HG02885 (cell line): Measurements from ENCODE around the gene ST6GALNAC2.

Experiments
- ATAC-seq: cut with Tn5 transposase; IDR thresholded peaks from one replicate; pipeline ENCODE4 v1.9.1; 2021; ENCODE audit warnings: mild to moderate bottlenecking; ENCODE audit not compliant: unreplicated experiment, poor library complexity

Gene ST6GALNAC2

GRCh38 chr17:76601065-76601464 is 15.4 kb upstream of the ST6GALNAC2 start:
- no peak for ATAC-seq

GRCh38 chr17:76599694-76600460 is 14.2 kb upstream of the ST6GALNAC2 start:
- no peak for ATAC-seq

GRCh38 chr17:76598004-76598439 is 12.4 kb upstream of the ST6GALNAC2 start:
- ATAC-seq: no peak

DNA sequence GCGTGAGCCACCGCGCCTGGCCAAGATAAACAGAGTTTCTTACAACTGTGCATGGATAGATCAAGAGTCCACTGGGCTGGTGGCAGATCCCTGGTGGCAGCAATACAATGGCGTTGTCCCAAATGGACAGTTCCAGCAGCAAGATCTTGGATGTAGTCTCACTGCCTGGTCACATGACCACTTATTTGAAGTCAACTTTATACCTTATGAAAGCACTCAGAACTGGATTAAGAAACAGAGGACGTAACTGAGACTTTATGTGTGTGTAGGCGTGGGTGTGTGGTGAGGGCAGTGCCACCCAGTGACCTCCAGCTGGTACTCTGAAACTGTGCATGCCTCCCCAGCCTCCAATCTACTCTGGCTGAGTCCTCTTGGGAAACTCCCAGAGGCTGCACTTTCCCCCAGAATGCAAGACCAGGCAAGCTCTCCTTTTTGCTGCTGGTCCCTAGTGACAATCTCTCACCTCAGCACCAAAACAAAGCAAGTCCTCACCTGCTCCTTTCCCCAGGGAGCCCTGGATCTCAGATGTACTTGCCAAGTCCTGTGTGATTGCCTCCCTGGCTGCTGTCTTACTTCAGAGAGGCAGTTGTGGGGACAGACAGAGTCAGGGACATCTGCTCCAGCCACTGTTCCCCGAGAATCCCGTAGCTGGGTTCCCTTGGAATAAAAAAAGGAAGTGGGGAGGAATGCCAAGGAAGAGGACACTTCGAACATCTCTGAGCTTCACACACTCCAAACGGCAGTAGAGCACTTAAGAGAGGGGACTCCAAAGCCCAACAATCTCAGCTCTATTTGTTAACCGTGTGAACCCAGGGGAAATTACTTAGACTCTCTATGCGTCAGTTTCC is 11.7 kb upstream of the ST6GALNAC2 start:
- ATAC-seq: no peak

- no peak for ATAC-seq
These were observed 9.0 kb upstream of the ST6GALNAC2 start for GRCh38 chr17:76594690-76595089.

GRCh38 chr17:76593959-76594358 is 8.3 kb upstream of the ST6GALNAC2 start:
- ATAC-seq: no peak

GRCh38 chr17:76593384-76593826 is 7.7 kb upstream of the ST6GALNAC2 start:
- no peak for ATAC-seq

GRCh38 chr17:76588182-76588581 is 2.5 kb upstream of the ST6GALNAC2 start:
- ATAC-seq: no peak

- ATAC-seq: no peak
These were observed 1.3 kb upstream of the ST6GALNAC2 start for GRCh38 chr17:76586741-76587487.

GRCh38 chr17:76585033-76585648 is 519 bp downstream of the ST6GALNAC2 start:
- no peak for ATAC-seq

DNA sequence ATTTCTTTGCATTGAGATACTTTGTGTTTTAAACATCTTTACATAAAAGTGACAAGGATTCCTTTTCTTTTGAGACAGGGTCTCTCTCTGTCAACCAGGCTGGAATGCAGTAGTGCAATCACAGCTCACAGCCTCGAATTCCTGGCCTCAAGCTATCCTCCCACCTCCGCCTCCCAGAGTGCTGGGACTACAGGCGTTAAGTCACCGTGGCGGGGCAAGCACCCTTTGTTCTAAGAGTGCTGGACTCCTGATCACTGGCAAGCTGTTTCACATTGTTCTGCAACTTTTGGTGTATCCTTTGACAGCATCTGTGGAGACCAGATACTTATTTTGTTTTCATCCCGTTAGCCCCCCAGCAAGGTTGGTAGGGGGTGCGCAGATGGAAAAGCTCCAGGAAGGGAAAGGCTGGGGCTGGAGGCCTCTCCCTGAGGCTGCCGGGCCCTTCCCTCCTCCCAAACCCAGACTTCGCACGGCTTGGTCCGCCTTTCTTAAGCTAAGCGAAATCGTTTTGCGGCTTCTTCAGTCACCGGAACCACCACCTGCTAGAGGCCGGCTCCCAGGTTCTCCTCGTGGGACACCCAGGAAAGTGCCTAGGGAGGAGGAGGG is 1.1 kb downstream of the ST6GALNAC2 start:
- no peak for ATAC-seq

GRCh38 chr17:76582660-76583059 is 3.0 kb downstream of the ST6GALNAC2 start:
- ATAC-seq: no peak

GRCh38 chr17:76581515-76581914 is 4.1 kb downstream of the ST6GALNAC2 start:
- ATAC-seq: no peak

DNA sequence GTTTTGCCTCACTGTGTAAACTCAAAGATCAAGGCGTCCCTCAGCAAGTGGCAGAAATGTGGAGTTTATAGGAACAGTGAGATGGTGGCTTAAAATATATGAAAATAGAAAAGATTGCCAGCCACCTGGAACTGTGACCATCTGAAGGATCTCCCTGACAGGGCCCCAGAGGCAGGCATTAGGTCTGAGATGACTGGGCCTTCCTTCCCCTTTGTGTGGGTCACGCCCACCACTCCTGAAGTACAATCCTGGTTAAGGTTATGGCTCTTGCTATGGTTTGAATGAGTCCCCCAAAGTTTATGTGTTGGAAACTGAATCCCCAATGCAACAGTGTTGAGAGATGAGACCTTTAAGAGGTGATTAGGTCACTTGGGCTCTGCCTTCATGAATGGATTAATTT is 6.4 kb downstream of the ST6GALNAC2 start:
- ATAC-seq: no peak

GRCh38 chr17:76578376-76578775 is 7.3 kb downstream of the ST6GALNAC2 start:
- no peak for ATAC-seq

- ATAC-seq: no peak
These were observed 7.8 kb downstream of the ST6GALNAC2 start for GRCh38 chr17:76577876-76578275.

- ATAC-seq: no peak
These were observed 9.5 kb downstream of the ST6GALNAC2 start for GRCh38 chr17:76576189-76576588.

GRCh38 chr17:76575570-76575969 is 10.1 kb downstream of the ST6GALNAC2 start:
- ATAC-seq: no peak

DNA sequence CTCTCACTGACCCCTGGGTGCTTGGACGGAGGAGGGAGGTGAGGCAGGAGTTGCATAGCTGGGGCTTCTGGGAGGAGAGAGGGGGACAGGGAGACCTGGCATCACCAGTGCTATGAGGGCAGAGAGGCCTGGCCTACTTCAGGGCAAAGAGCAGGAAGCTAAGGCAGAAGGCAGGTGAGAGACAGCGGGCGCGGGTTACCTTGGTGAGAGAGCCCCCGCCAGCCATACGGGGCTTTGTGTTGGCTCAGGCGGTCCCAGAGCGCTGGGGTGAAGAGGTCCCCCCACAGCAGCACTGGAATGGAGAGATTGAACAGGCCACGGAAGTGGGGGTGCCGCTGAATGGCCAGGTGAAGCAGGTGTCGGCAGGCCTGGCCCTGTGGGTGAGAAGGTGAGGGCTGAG is 11.5 kb downstream of the ST6GALNAC2 start:
- ATAC-seq: no peak

DNA sequence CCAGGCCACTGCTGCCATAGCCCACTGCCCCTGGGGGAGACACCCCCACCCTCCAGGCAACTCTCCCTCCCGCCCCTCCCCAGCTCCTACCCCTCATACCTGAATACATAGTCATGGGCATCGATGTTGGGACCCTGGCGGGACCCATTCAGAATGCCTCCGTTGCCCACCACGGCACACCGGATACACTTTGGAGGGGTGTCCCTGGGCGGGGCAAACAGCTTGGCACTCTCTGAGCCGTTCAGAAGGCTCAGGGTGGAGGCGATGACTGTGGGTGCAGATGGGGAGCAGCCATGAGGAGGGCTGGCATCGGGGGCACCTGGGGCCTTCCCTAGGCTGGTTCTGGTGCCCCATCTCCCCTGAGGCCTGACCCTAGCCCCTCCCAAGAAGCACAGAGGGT is 12.6 kb downstream of the ST6GALNAC2 start:
- no peak for ATAC-seq
